ENCODE measurements around the gene LCA5.

DNA sequence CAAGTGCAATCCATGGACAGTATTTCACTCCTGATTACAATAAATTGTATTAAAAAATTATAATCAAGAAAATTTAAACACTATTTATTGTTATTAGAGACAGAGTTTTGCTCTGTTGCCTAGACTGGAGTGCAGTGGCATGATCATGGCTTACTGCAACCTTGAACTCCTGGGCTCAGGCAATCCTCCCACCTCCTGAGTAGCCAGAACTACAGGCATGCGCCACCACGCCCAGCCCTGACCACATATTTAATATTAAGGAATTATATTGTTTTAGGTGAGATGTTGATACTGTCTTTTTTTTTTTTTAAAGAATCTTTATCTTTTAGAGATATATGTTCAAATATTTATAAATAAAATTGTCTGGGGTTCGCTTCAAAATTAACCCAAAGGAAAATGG is 14.6 kb downstream of the LCA5 start:
- TF ChIP-seq POLR2AphosphoS5 (IDR thresholded peaks at IDR 0.05; ENCODE audit: insufficient read depth, low read depth, low read length) (no peak), POLR2A (IDR thresholded peaks at IDR 0.05; ENCODE audit: low read depth, low read length) (no peak), EZH2 (IDR thresholded peaks at IDR 0.05; ENCODE audit: borderline replicate concordance, low read depth, low read length, severe bottlenecking) (no peak), MYC (IDR thresholded peaks at IDR 0.05; ENCODE audit: low read depth, low read length) (no peak), JUN (IDR thresholded peaks at IDR 0.05; ENCODE audit: borderline replicate concordance, insufficient read depth, insufficient read length, low read depth) (no peak), GATA2 (IDR thresholded peaks at IDR 0.05; ENCODE audit: insufficient read depth, insufficient read length, low read depth, low read length) (no peak)
- TF ChIP-seq, protein P1, sequence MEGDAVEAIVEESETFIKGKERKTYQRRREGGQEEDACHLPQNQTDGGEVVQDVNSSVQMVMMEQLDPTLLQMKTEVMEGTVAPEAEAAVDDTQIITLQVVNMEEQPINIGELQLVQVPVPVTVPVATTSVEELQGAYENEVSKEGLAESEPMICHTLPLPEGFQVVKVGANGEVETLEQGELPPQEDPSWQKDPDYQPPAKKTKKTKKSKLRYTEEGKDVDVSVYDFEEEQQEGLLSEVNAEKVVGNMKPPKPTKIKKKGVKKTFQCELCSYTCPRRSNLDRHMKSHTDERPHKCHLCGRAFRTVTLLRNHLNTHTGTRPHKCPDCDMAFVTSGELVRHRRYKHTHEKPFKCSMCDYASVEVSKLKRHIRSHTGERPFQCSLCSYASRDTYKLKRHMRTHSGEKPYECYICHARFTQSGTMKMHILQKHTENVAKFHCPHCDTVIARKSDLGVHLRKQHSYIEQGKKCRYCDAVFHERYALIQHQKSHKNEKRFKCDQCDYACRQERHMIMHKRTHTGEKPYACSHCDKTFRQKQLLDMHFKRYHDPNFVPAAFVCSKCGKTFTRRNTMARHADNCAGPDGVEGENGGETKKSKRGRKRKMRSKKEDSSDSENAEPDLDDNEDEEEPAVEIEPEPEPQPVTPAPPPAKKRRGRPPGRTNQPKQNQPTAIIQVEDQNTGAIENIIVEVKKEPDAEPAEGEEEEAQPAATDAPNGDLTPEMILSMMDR (IDR thresholded peaks at IDR 0.05; ENCODE audit: extremely low read depth in 1 of 2, insufficient read depth in 1 of 2, low read depth in 1 of 2, low read length in 2 of 2), result no peak
- TF ChIP-seq, protein P2, sequence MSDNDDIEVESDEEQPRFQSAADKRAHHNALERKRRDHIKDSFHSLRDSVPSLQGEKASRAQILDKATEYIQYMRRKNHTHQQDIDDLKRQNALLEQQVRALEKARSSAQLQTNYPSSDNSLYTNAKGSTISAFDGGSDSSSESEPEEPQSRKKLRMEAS (IDR thresholded peaks at IDR 0.05; ENCODE audit: insufficient read depth, insufficient read length), result no peak

Data from endothelial cell of umbilical vein (primary cell).